ENCODE data around the gene MTHFD1L. TPM values are rescaled to one million over a fixed set of nuclear protein-coding genes. Genes with fewer than 3 reads are reported as not detected.

Gene MTHFD1L
- total and polyA plus RNA-seq, 7 donors, result 0.60 to 17.9 (median 3.0) TPM

DNA sequence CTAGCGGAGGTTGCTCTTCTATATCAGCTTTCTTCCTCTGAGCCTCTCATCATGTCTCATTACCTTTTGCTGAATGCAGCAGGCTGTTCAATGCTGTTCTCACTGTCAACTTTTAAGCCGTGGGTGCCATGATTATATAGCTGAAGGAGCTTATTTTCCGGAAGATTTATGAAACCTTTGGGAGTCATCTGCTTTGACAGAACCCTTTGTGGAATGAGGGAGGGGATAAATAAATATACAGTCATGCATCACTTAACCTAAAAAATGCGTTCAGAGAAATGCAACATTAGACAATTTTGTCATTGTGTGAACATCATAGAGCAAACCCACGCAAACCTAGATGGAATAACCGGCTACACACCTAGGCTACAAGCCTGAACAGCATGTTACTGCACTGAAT, 272.0 kb downstream of the MTHFD1L start:
- WGBS, 2 donors, result 91 to 92% methylated on average over 6 of the region's 6 CpGs
- Histone ChIP-seq H3K27me3 (no peaks in the 10 kb centered on the region), H3K4me1 (peaks cover 0 to 23% (median 14%) of the 10 kb centered on the region in 4 donors), H3K4me3 (no peak overlapping the region), H3K9me3 (peaks cover 0 to under 1% (median 0%) of the 10 kb centered on the region in 4 donors), H3K27ac (no peak overlapping the region), H3K36me3 (no peaks in the 10 kb centered on the region)
- intact Hi-C loops (cut with DNase I), result no loop called here
- DNase-seq, result no peak
- TF ChIP-seq, protein P1, sequence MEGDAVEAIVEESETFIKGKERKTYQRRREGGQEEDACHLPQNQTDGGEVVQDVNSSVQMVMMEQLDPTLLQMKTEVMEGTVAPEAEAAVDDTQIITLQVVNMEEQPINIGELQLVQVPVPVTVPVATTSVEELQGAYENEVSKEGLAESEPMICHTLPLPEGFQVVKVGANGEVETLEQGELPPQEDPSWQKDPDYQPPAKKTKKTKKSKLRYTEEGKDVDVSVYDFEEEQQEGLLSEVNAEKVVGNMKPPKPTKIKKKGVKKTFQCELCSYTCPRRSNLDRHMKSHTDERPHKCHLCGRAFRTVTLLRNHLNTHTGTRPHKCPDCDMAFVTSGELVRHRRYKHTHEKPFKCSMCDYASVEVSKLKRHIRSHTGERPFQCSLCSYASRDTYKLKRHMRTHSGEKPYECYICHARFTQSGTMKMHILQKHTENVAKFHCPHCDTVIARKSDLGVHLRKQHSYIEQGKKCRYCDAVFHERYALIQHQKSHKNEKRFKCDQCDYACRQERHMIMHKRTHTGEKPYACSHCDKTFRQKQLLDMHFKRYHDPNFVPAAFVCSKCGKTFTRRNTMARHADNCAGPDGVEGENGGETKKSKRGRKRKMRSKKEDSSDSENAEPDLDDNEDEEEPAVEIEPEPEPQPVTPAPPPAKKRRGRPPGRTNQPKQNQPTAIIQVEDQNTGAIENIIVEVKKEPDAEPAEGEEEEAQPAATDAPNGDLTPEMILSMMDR (IDR thresholded peaks at IDR 0.05), result no peak
- TF ChIP-seq POLR2A (IDR thresholded peaks at IDR 0.05), result no peak
- no peak for TF ChIP-seq POLR2AphosphoS5 (IDR thresholded peaks at IDR 0.05)
- TF ChIP-seq EP300 (IDR thresholded peaks at IDR 0.05), result no peak

GRCh38 chr6:151139524-151139923, 274.0 kb downstream of the MTHFD1L start:
- no peaks in the 10 kb centered on the region for H3K9me3 ChIP-seq
- H3K27ac ChIP-seq, result no peak overlapping the region
- no peak for DNase-seq
- WGBS, 2 donors, result 82 to 92% methylated on average over 11 of the region's 11 CpGs
- H3K27me3 ChIP-seq, result no peaks in the 10 kb centered on the region
- no peaks in the 10 kb centered on the region for H3K36me3 ChIP-seq
- peaks cover 0 to 23% (median 14%) of the 10 kb centered on the region in 4 donors for H3K4me1 ChIP-seq
- H3K4me3 ChIP-seq, result no peak overlapping the region
- TF ChIP-seq, protein P1 (IDR thresholded peaks at IDR 0.05), result no peak
- TF ChIP-seq POLR2A (IDR thresholded peaks at IDR 0.05) (no peak), POLR2AphosphoS5 (IDR thresholded peaks at IDR 0.05) (no peak), EP300 (IDR thresholded peaks at IDR 0.05) (no peak)
- intact Hi-C loops (cut with DNase I), result no loop called here

GRCh38 chr6:151140767-151141166, 275.3 kb downstream of the MTHFD1L start:
- H3K27ac ChIP-seq, result peak overlapping the region in 2 of 4 donors; percentile 12 to 42
- no peaks in the 10 kb centered on the region for H3K36me3 ChIP-seq
- no peak overlapping the region for H3K4me3 ChIP-seq
- intact Hi-C loops (cut with DNase I), result no loop called here
- WGBS, 2 donors, result 84 to 85% methylated on average over 3 of the region's 3 CpGs
- no peak for TF ChIP-seq EP300 (IDR thresholded peaks at IDR 0.05)
- TF ChIP-seq, protein P1 (IDR thresholded peaks at IDR 0.05), result no peak
- no peak for TF ChIP-seq POLR2A (IDR thresholded peaks at IDR 0.05)
- peak in 2 of 4 donors; percentile 60 to 63 for TF ChIP-seq POLR2AphosphoS5 (IDR thresholded peaks at IDR 0.05)
- no peak for DNase-seq
- no peaks in the 10 kb centered on the region for H3K27me3 ChIP-seq
- peaks cover 0 to 23% (median 14%) of the 10 kb centered on the region in 4 donors for H3K4me1 ChIP-seq
- no peaks in the 10 kb centered on the region for H3K9me3 ChIP-seq

DNA sequence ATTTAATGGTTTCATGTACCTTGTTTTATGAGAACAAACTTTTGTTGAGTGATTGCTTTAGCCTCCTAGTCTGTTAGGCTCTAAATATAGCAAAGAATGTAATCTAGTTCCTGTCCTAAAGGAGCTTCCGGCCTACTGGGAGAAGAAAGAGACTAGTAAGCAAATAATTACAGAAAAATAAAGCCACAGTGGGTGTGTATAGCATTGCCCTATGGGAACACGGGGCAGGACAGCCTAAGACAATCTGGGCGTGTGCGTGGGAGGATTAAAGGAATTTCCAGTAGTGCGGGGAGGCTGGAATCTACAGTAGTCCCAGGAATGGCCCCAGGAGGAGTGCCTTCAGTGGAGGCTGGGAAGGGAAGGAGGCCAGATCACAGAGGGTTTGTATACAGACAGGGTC, 276.2 kb downstream of the MTHFD1L start:
- no peaks in the 10 kb centered on the region for H3K36me3 ChIP-seq
- WGBS, 2 donors, result 38 to 63% methylated on average over 5 of the region's 5 CpGs
- peaks cover 0 to 15% (median 11%) of the 10 kb centered on the region in 4 donors for H3K4me1 ChIP-seq
- intact Hi-C loops (cut with DNase I), result no loop called here
- H3K27me3 ChIP-seq, result no peaks in the 10 kb centered on the region
- H3K9me3 ChIP-seq, result no peaks in the 10 kb centered on the region
- H3K27ac ChIP-seq, result peak overlapping the region in 2 of 4 donors; percentile 12 to 42
- no peak overlapping the region for H3K4me3 ChIP-seq
- DNase-seq, result no peak
- TF ChIP-seq POLR2AphosphoS5 (IDR thresholded peaks at IDR 0.05) (no peak), EP300 (IDR thresholded peaks at IDR 0.05) (no peak), POLR2A (IDR thresholded peaks at IDR 0.05) (no peak)
- TF ChIP-seq, protein P1 (IDR thresholded peaks at IDR 0.05), result no peak

DNA sequence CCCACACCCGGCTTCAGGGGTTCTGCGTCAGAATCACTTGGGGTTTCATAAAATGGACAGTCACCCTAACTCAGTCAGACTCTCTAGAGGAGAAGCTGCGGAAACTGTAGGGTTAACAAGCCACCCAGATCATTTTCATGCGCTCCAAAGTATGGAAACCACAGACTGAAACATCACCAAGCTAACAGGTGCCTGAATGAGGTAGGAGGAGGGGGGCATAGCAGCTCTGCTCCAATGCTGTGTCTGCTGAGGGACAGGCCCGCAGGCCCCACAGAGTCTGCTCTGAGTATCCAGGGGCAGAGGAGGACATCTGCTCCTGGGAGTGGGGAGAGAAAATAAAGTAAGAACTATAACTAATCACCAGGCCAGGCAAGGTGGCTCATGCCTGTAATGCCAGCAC, 277.2 kb downstream of the MTHFD1L start:
- Histone ChIP-seq H3K9me3 (no peaks in the 10 kb centered on the region), H3K27ac (no peak overlapping the region), H3K4me1 (peaks cover 0 to 11% (median 9%) of the 10 kb centered on the region in 4 donors), H3K4me3 (no peak overlapping the region), H3K27me3 (no peaks in the 10 kb centered on the region), H3K36me3 (no peaks in the 10 kb centered on the region)
- no peak for TF ChIP-seq POLR2AphosphoS5 (IDR thresholded peaks at IDR 0.05)
- intact Hi-C loops (cut with DNase I), result no loop called here
- no peak for DNase-seq
- 85 to 94% methylated on average over 5 of the region's 5 CpGs for WGBS, 2 donors
